CD1c-positive myeloid dendritic cell (primary cell): ENCODE measurements around the gene COBL.

Source experiments
- DNase-seq: peaks from one replicate; pipeline ENCODE4 v3.0.0-alpha.2; 2016; ENCODE audit errors: extremely low spot score

The COBL gene

DNA sequence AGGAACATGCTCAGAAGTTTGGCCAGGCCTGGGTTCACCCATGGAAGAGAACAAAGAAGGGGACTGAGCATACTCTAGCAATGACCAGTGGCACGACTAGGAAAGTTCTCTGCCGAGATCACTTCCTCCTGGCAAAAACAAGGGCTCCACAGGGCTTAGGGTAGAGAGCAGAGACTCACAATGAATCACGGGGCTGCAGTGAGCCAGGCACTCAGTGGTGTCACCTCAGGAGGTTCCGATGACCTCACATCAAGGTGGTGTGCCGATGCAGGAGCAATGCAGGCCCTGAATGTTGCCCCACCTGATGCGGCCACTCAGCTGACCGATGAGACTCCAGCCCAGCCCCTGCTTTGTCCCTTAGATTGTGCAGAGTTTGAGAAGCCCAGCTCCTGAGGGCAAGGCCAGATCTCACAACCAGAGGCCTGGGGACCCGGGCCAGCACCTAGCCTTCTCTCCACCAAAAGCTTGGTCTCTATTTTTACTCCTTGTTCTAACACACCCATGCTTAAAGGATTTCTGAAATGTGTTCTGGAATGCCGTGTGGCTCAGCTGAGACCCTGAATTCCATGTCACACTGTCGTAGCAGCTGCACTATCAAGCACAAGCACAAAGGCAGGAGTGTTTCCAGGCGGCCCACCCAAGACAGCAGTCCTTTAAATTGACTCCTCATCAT is 60.9 kb downstream of the COBL start:
- DNase-seq, result no peak

GRCh38 chr7:51255036-51255435 is 61.6 kb downstream of the COBL start:
- DNase-seq, result no peak

GRCh38 chr7:51253157-51253556 is 63.5 kb downstream of the COBL start:
- no peak for DNase-seq

DNA sequence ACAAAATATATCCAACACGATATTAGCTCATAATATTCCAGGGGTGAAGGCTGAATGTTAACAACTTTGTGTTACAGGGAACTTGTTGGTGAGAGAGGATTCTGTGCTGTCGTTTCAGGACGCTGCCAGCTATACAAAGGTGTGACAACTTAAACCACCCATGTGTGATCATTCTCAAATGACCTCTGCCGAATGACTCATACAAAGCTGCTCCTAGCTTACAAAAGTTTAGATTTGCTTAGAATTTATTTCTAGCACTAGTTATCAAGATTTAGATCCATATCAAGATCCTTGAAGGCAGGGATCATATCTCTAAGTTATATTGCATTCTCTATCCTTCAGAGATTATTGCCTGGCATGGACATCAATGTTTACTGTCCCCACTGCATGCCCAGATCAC is 65.3 kb downstream of the COBL start:
- DNase-seq, result no peak

DNA sequence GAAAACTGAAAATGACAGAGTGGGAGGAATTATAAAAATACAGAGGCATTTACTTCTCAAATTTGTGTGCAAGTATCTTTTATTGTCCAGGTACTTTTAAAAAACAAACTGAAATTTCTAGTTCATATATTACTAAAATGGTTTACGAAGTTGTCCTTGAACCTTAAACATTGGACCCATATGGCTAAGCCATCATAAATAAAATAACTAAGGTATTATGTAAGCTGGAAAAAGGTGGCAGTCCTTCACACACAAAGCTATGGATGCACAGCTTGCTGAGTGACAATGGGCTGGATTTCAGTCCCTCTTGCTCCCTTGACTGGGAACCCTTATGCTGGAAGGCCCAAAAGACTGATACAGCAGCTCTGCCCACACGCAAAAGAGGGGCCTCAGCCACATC is 66.1 kb downstream of the COBL start:
- no peak for DNase-seq

DNA sequence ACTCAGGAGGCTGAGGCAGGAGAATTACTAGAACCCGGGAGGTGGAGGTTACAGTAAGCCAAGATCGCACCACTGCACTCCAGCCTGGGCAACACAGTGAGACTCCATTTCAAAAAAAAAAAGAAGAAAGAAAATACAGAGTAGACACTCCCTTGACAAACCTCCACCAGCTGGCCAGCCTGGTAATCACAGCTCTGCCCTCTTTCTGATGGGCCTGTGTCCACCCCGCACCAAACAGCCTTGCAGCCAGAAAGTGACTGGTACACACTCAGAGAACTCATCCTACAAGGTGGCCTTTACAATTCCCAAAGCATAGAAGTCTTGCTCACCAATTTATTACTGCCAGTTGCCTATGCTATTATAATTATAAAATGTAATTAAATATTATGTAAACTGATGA is 66.6 kb downstream of the COBL start:
- no peak for DNase-seq

- DNase-seq, result no peak
Measured at GRCh38 chr7:51249187-51249945, 67.2 kb downstream of the COBL start.

DNA sequence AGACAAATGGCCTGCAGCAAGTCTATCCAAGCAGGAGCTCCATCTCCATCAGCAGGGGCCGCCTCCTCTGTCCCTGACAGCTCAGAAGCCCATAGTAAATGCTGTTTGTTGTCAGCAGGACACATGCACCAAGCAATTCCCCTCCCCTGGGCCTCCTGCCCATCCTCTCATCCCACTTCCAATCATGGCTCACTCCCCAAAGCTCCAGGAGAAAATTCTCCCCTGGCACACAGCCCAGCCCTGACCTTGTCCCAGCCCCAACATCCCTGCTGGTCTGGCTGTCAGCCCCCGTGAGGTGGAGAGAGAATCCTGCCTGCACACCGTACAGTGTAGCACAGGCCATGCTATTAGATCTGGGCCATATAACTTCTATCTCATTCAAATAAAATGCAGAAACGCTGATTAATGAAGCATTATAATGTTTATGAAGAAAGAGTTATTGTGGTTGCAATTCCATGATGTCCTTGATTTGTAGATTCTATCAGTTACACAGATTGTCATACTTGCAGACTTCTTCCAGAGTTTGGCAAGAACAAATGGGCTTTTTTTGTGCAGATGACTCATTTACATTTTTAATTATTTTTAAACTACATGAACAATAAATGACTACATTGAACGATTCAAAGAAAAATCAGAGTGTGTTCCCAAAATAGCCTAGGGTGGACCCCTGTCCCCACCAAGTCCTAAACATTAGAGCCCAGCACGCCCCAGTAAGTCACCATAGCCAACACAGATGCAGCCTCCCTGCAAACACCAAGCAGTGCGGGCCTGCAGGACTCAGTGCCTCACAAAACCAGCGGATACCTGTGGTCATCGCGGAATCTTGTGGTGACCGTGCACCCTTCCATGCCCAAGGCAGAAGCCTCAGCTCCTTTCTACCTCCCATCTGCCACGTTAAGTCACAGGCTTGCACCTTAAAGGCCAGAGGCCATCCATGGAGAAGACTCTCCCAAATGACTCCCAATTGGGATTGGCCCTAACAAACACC is 70.1 kb downstream of the COBL start:
- DNase-seq, result no peak

GRCh38 chr7:51244885-51245284 is 71.7 kb downstream of the COBL start:
- DNase-seq, result no peak

DNA sequence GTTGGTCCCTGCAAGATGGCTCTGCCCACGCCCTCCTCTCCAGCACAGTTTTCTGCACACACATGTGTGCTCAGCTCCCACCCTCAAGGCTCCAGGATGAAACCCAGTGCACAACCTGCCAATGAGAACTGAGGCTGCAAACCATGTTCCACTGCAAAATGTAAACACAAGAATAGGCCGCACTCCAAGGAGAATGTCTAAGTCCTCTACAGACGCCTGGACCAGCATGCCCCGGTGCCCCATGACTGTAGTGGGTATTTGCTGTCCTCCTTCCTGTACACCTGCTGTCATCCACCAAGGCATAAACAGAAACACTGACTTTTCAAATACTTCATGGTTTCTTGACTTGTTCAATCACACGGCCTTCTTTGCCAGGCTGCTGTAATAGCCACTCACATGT is 72.6 kb downstream of the COBL start:
- no peak for DNase-seq

- DNase-seq, result no peak
Measured at GRCh38 chr7:51243631-51244030, 73.0 kb downstream of the COBL start.

GRCh38 chr7:51242881-51243518 is 73.6 kb downstream of the COBL start:
- no peak for DNase-seq

GRCh38 chr7:51242007-51242691 is 74.5 kb downstream of the COBL start:
- no peak for DNase-seq

DNA sequence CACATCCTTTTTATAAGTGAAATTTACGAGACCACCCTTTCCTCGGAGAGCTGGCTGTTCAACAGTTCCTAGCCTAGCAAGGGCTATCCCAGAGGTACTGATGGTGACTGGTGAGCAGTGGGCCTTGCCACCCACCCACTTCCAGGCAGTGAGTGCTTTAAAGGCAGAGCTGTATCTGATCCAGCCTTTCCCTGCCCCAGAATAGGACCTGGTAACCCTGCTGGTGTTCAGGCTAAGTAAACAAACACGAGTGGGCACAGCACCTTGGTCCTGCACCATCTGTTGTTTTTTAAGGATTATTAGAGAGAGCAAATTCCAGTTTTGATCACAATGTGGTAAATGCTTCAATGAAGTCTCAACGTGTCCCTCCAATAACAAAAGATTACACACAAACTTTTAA is 75.7 kb downstream of the COBL start:
- no peak for DNase-seq

DNA sequence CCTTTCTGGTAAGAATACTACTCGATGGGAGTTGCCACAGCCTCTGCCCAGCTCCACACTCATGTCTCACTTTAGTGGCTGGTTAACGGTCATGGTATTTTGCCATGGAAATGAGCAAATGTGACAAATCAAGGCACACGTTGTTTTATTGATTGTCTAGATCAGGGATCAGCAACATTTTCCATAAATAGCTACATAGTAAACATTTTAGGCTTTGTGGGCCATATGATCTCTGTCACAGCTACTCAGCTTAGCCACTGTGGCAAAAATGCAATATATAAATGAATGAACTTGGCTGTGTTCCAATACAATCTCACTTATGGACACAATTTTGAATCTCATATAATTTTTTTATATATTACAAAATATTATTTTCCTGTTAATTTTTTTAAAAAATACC is 76.9 kb downstream of the COBL start:
- DNase-seq, result no peak

DNA sequence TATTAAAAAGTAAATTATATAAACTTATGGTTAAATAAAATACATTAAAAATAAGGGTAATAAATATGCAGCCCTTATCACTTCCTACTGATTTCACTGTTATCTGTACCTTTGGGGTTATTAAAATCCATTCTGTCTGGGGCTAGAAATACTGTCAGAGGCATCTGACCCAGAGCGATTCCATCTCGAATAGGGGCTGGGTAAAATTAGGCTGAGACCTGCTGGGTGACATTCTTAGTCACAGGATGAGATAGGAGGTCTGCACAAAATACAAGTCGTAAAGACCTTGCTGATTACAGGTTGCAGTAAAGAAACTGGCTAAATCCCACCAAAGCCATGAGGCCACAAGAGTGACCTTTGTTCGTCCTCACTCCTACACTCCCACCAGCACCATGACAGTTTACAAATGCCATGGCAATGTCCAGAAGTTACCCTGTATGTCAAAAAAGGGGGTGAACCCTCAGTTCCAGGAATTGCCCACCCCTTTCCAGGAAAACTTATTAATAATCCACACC is 77.6 kb downstream of the COBL start:
- no peak for DNase-seq

DNA sequence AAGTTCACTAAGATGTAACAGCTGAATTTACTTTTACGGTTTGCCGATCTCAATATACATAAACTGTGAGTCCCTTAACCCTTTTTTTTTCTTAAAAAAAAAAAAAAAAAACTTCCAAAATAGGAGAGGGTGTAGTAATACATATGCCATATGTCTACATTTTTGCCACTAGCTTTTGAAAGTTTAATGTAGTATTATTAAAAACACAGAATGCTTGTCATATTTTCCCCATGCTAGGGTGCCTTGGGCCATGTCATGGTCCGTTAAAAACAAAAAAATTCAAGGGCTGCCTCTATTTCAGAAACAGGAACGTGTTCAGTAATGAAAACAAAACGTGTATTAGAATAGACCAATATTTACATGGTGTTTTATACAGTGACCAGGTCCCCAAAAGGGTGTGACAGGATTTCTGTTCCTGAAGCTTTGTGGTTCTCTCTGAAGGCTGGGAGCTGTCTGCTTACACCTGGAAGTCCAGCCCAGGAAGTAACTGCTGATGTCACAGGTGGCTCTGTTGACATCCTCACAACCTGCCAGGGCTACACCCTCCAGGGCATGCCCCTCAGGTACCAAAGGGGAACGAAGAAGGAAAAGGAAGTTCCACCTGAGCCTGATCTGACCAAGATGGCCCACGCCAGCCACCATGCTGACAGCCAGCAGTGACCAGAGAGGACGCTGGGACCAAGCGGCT is 79.0 kb downstream of the COBL start:
- DNase-seq, result no peak

- DNase-seq, result no peak
Measured at GRCh38 chr7:51236470-51237132, 80.0 kb downstream of the COBL start.

- DNase-seq, result no peak
Measured at GRCh38 chr7:51235593-51236313, 80.9 kb downstream of the COBL start.
